Stimulated activated CD4-positive, alpha-beta T cell treated with anti-CD3 and anti-CD28 coated beads, Interleukin-4, amount 100 ng/mL, for 1 hour (primary cell): Measurements from ENCODE around the gene CDH13.

ENCODE experiments used
- DNase-seq: peaks from one replicate; pipeline ENCODE4 v3.0.0-alpha.2; 2020

CDH13 gene

GRCh38 chr16:83744441-83744981, 1117.7 kb downstream of the CDH13 start:
- no peak for DNase-seq

GRCh38 chr16:83746611-83747010, 1119.8 kb downstream of the CDH13 start:
- no peak for DNase-seq

GRCh38 chr16:83747936-83748335, 1121.2 kb downstream of the CDH13 start:
- no peak for DNase-seq

- no peak for DNase-seq
Measured at GRCh38 chr16:83755391-83755790, 1128.6 kb downstream of the CDH13 start.

- no peak for DNase-seq
Measured at GRCh38 chr16:83762141-83762991, 1135.6 kb downstream of the CDH13 start.

GRCh38 chr16:83762992-83763358, 1136.2 kb downstream of the CDH13 start:
- no peak for DNase-seq

GRCh38 chr16:83768986-83769385, 1142.2 kb downstream of the CDH13 start:
- no peak for DNase-seq

- no peak for DNase-seq
Measured at GRCh38 chr16:83769397-83770008, 1142.7 kb downstream of the CDH13 start.

GRCh38 chr16:83771306-83771942, 1144.7 kb downstream of the CDH13 start:
- DNase-seq, result no peak

GRCh38 chr16:83772806-83773205, 1146.0 kb downstream of the CDH13 start:
- DNase-seq, result no peak

GRCh38 chr16:83774066-83774465, 1147.3 kb downstream of the CDH13 start:
- no peak for DNase-seq

- no peak for DNase-seq
Measured at GRCh38 chr16:83776944-83777343, 1150.2 kb downstream of the CDH13 start.

GRCh38 chr16:83779886-83780285, 1153.1 kb downstream of the CDH13 start:
- no peak for DNase-seq

GRCh38 chr16:83785455-83785854, 1158.7 kb downstream of the CDH13 start:
- DNase-seq, result no peak

- no peak for DNase-seq
Measured at GRCh38 chr16:83789642-83790401, 1163.1 kb downstream of the CDH13 start.

GRCh38 chr16:83791916-83792315, 1165.1 kb downstream of the CDH13 start:
- DNase-seq, result no peak

- no peak for DNase-seq
Measured at GRCh38 chr16:83792391-83792790, 1165.6 kb downstream of the CDH13 start.

GRCh38 chr16:83793179-83793578, 1166.4 kb downstream of the CDH13 start:
- DNase-seq, result no peak

- no peak for DNase-seq
Measured at GRCh38 chr16:83794860-83795554, 1168.2 kb downstream of the CDH13 start.

GRCh38 chr16:83797013-83797412, 1170.2 kb downstream of the CDH13 start:
- no peak for DNase-seq

- no peak for DNase-seq
Measured at GRCh38 chr16:83799336-83799735, 1172.6 kb downstream of the CDH13 start.

GRCh38 chr16:83802135-83802534, 1175.4 kb downstream of the CDH13 start:
- no peak for DNase-seq
